NCI-H1930 (cell line): ENCODE measurements around the gene DENND2C.
"Not testable (repeated sequence)": the region's sequence is repeated elsewhere in the genome, so short reads cannot be mapped to it uniquely, and the experiment has no call there.

Experiments used
- DNase-seq, 2 experiments: peaks; one replicate each; lab custom pipeline; 2025; lab: John Stamatoyannopoulos, UW

The DENND2C gene

DNA sequence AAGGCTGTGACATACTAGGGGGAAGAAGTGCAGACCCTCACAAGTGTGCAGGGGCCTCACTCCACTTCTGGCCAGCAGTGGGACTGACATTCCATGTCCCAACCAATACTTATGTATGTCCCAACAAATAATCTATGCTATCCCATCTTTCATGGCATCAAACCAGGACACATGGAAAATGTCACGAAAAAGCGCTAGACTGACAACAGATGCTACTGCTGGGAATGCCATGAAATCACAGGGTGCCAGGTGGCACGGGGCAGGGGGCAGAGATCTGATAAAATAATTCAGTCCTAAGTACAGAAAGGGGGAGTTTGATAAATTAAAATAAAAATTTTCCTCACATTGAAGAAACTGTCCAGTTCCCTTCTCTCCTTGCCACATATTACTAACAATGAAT is 60.8 kb downstream of the DENND2C start:
- DNase-seq, result no peak

- no peak for DNase-seq
Measured at GRCh38 chr1:114607223-114607622, 62.6 kb downstream of the DENND2C start.

GRCh38 chr1:114597949-114598348 is 71.9 kb downstream of the DENND2C start:
- DNase-seq, result no peak

DNA sequence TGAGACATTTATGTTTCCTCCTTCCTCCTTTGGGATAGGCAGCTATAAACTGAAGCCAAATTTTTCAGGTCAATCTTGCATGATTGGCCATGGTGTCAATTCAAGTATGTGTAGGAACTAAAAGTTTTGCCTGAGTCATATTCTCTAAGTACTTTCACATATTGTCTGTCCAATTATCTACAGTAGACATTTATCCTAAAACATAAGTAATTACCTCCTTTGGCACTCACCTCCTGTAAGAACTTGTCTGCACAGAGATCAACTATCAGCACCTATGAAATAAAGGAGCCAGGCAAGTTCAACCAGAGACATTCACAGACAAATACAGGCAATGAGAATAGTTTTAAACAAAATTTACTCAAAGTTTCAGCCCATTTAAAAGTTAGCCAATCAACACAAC is 74.2 kb downstream of the DENND2C start:
- no peak for DNase-seq

- no peak for DNase-seq
Measured at GRCh38 chr1:114594046-114594445, 75.8 kb downstream of the DENND2C start.

DNA sequence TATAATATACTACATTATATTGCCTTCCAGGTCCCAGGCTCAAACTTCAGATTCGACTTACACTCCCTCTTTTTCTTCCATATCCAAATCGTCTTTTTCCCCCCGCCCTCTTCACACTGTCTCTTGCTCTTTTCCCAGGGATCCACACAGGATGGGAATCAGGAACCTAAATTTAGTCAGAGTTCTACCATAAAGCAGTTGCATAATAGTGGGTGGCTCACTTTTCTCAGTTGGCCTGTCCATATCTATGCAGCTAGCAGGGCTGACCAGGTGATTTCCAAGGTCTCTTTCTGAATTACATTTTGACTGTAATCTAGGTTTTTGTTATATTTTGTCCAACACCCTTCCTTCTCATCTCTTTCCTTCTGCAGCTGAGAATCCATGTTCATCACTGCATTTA is 80.7 kb downstream of the DENND2C start:
- DNase-seq, result no peak

GRCh38 chr1:114588196-114588689 is 81.6 kb downstream of the DENND2C start:
- DNase-seq, result no peak

- DNase-seq, result no peak
Measured at GRCh38 chr1:114587203-114587991, 82.5 kb downstream of the DENND2C start.

GRCh38 chr1:114586513-114587047 is 83.3 kb downstream of the DENND2C start:
- no peak for DNase-seq

DNA sequence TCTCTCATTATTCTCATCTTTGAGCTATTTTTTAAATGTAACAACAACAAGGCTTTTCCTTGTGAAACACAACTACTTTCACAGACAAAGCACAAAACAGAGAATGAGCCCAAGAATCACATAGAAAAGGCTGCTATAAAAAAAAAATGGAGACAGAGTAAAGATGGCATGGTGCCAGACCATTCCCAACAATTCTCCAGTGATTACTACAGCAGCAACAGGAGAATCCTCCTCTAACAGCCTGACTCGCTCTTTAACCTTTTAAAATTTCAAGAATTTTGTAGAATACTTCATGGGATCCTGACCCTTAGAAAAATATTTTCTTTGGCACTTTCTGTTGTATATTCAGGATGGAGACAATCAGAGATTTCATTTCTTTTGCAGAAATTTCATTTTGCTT is 84.6 kb downstream of the DENND2C start:
- no peak for DNase-seq

GRCh38 chr1:114581335-114582287 is 88.2 kb downstream of the DENND2C start, which contains the start of gene BCAS2:
TSS of gene BCAS2 (minus strand) at chr1:114581615. CDS start at chr1:114581591, 24 bp downstream.
- DNase-seq, result peak; percentile 95 to 96

DNA sequence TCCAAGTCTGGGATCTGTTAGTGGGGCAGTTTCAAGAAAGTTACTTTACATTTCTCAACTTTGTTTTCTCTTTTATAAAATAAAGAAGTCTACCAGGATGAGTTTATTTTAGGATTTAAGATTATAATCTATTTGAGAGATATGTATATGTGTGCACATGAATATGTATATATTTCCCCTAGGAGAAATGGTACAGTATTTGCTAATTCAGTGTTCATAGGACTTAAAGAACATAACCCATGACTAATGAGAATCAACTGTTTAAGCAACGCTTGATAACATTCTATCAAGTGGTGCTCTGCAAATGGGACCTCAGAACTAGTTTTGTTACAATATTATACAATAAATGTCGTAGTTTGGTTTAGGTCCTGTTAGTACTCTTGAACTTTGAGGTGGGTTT is 95.5 kb downstream of the DENND2C start:
- no peak for DNase-seq

DNA sequence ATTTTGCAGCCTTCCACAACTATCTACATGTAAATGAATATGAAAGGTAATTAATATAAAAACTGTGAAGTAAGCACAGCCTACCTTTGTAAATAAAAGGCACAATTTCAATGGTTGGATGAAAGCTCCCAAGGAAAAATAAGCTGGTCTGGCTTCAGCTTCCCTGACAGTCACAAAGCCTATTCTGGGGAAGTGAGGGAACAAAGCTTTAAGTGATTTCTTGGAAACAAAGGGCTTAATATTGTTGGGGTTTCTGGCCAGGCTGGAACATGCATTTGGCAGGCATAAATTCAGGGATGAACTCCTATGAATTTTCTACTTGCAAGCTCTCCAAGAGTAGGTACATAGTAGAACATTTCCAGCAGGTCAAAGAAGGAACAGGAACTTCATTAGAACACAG is 105.7 kb downstream of the DENND2C start:
- DNase-seq, result no peak

DNA sequence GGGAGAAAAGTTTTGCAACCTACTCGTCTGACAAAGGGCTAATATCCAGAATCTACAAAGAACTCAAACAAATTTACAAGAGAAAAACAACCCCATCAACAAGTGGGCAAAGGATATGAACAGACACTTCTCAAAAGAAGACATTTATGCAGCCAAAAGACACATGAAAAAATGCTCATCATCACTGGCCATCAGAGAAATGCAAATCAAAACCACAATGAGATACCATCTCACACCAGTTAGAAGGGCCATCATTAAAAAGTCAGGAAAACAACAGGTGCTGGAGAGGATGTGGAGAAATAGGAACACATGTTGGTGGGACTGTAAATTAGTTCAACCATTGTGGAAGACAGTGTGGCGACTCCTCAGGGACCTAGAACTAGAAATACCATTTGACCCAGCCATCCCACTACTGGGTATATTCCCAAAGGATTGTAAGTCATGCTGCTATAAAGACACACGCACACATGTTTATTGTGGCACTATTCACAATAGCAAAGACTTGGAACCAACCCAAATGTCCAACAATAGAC is 106.8 kb downstream of the DENND2C start:
- not testable (repeated sequence) for DNase-seq

- no peak for DNase-seq
Measured at GRCh38 chr1:114561333-114561732, 108.5 kb downstream of the DENND2C start.

DNA sequence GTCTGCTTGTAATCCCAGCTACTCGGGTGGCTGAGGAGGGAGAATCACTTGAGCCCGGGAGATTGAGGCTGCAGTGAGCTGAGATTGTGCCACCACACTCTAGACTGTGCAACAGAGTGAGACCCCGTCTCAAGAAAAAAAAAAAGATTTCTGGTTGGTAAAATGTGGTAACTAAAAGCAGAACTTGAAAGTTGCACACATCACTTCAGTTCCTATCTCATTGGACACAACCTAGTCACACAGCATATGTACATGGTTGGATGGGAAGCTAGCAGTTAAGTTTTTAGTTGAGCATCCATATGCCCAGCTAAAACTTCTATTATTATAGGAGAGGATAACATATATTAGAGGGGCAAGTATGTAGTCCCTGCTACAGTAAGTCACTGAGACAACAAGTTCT is 110.5 kb downstream of the DENND2C start:
- no peak for DNase-seq

- DNase-seq, result no peak
Measured at GRCh38 chr1:114558544-114558943, 111.3 kb downstream of the DENND2C start.

DNA sequence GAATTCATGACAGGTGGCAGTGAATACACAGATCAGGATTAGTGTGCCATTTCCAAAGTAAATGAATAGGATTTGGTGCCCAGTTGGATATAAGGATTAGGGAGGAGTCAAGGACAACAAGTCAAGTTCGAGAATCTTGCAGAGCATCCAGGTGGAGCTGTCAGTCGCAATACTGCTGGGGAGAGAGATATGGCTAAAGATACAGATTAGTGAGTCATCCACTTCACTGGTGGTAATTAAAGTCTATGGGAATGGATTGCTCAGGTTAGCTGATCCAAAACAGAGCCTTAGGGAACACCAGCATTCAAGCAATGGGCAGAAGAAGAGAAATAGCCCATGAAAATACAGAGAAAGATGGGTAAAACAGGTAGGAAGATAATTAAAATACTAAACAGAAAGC is 115.3 kb downstream of the DENND2C start:
- no peak for DNase-seq

DNA sequence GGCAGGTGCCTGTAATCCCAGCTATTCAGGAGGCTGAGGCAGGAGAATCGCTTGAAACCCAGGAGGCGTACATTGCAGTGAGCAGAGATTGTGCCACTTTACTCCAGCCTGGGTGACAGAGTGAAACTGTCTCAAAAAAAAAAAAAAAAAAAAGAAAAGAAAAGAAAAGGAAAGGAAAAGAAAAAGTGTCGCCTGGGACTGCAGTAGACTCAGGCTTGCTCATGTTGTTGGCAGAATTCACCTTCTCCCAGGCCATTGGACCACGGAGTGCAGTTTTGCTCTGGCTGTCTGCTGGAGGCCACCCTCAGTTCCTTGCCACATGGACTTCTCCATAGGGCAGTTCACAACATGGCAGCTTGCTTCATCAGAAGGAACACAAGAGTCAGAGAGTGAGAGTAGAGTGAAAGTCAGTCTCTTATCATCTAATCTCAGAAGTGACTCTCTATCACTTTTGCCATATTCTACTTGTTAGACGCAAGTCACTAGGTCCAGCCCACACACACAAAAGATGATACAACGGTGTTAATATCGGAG is 117.7 kb downstream of the DENND2C start:
- DNase-seq, result no peak

- no peak for DNase-seq
Measured at GRCh38 chr1:114551400-114551799, 118.4 kb downstream of the DENND2C start.

- no peak for DNase-seq
Measured at GRCh38 chr1:114550336-114550735, 119.5 kb downstream of the DENND2C start.

- no peak for DNase-seq
Measured at GRCh38 chr1:114549137-114549536, 120.7 kb downstream of the DENND2C start.
